Stimulated activated CD4-positive, alpha-beta T cell treated with anti-CD3 and anti-CD28 coated beads, TNF-alpha, amount 100 ng/mL, for 24 hours (primary cell): ENCODE results near the gene DGUOK.

ENCODE experiments used
- DNase-seq, 3 experiments: peaks; one replicate each; pipeline ENCODE4 v3.0.0-alpha.2; 2020; ENCODE audit warnings: low read depth in 3 of 3

DGUOK gene

DNA sequence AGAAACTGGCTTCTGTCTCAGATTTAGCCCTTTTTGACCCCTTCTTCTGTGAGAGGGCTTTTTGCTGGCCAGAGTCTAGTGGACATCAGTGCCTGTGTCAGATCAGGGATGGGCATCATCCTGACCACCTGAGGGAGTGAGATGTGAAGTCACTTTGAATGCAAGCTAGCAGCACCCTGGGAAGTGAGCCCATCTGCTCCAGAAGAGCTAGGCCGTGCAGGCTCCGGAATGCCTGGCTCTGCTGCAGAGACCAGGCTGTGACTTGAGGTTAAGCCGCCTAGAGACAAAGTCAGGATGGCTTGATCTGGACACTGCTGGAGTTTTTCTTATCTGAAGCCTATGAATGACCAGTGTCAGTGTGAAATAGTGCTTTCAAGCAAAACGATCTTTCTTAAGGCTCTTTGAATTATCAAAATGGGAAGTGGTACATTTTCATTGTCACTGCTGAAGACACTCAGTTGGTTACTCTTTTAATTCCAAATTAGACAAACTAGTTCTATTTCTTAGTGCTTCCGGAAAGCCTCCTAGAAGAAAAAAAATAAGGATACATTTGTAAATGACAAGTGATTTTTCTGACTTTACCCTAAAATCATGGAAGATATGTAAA lies 20.8 kb downstream of the DGUOK start:
- DNase-seq = no peak

DNA sequence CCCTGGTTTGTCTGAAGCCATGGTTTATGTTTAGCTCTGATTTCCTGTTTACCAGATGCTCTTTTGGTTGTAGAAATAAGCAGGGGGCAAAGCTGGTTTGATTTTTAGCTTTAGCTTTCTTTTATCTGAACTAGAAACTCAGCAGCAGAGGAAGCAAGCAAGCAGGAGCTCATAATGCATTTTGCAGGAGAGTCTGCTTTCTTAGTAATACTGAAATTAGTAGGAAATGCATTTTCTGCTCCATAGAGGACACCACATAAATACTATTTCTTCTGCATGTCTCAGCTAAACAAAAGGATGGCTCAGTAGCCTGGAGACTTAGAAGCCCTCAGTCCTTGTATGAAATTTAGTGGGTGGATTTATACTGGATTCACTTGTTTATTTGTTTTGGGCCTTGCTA lies 23.1 kb downstream of the DGUOK start:
- DNase-seq = no peak

DNA sequence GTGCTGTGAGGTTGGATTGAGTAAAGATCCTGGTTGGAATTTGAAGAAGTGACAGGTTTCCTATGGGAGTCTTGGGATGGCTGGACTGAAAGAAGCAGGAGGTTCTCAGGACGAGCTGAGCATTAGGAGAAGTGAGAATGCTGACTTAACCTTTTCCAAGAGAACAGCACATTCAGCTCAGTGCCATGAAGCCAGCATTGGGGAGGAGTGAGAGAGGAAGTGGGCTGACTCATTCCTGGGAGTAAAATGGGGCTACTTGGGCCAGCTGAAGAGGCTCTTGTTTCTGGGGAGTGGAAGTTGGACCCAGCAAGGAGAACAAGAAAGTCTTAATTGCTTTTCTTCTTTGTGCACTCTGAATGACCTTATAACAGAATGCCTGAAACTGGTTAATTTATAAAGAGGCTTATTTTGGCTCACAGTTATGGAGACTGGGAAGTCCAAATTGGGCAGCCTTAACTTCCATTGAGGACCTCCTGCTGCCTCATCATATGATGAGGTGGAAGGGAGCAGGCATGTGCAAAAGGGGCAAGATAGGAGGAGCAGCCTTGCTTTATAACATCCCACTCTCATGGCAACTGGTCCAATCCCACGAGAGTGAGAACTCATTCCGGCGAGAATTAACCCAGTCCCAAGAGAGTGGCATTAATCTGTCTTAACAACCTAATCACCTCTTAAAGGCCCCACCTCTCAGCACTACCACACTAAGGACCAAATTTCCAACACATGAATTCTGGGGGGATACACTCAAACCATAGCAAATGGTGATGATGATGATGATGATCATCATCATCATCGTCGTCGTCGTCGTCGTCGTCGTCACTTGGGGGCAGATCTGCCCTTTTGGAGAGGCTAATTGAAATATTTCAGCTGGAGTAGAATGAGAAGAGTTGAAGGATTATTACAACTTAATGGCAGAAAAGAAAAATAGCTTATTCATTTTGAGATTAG lies 26.1 kb downstream of the DGUOK start:
- DNase-seq = no peak

DNA sequence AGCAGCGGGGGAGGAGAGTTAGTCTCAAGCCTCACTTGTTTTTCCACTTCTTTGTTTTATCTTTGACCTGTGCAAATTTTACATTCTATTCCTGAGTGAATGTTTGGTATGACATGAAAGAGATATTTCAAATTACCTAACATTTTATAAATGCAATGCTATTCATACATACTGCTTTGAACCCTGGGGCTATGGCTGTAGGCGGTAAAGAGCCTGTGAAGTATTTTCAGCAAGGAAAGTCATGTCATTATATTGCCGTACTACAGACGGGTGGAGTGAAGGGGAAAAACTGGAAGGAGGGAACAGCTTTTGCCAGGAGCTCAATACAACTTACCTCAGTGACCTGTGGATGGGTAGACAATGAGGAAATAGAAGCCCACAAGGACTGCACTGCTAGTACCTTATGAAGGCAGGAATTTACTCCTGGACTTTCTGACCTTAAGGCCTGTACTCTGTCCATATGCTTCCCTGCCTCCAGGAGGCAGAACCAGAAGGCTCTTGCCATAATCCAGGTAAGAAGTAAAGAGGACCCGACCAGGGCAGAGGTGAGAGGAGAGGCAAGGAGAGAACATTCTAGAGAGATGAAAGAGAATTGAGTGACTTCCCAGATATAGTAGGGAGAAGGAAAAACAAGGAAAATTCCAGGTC lies 29.7 kb downstream of the DGUOK start:
- no peak for DNase-seq

DNA sequence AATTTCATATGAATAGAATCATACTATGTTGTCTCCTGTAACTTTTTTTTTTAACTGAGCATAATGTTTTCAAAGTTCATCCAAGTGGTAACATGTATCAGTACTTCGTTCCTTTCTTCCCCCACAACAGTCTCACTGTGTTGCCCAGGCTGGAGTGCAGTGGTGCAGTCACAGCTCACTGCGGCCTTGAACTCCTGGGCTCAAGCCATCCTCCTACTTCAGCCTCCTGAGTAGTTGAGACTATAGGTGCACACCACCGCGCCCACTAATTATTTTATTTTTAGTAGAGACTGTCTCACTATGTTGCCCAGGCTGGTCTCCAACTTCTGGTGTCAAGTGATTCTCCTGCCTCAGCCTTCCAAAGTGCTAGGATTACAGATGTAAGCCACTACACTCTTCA lies 34.6 kb downstream of the DGUOK start:
- no peak for DNase-seq

DNA sequence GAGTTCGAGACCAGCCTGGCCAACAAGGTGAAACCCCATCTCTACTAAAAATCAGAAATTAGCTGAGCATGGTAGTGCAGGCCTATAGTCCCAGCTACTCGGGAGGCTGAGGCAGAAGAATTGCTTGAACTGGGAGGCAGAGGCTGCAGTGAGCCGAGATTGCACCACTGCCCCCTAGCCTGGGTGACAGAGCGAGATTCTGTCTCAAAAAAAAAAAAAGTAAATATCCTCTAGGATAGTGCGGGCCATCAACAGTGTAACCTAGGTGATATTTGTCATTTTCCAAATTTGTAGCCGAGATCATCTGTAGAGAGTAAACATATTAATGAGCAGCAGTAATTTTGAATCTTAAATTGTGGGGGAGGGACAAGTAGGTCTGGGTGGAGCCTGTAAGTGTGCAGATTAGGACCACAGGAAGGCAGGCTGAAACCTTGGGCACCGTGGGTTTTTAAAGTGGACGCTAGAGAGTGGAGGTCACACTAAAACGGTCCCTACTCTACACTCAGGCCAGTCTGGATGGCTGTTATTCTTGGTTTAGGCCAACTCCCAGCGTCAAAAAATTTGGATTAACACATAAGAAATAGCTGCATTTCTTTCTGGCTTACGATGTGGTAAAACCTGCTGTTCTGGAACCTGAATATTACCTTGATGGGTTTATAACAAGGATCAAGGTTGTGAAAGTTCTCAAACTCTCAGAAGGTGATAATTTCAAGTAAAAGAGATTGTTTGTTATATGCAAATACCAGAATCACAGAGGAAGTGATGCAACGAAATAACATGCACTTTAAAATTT lies 35.3 kb downstream of the DGUOK start:
- DNase-seq = no peak

DNA sequence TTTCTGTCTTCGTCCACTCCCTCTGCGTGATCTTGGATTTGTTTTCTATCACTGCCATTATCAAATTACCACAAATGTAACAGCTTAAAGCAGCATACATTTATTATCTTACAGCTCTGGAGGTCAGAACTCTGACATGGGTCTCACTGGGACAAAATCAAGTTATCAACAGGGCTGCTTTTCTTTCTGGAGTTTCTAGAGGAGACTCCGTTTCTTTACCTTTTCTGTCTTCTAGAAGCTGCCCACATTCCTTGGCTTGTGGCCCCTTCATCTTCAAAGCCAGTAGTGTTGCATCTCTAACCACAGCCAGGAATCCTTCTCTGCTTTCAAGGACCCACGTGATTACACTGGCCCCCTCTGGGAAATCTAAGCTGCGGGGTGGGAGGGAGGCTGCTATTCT lies 36.1 kb downstream of the DGUOK start:
- no peak for DNase-seq

DNA sequence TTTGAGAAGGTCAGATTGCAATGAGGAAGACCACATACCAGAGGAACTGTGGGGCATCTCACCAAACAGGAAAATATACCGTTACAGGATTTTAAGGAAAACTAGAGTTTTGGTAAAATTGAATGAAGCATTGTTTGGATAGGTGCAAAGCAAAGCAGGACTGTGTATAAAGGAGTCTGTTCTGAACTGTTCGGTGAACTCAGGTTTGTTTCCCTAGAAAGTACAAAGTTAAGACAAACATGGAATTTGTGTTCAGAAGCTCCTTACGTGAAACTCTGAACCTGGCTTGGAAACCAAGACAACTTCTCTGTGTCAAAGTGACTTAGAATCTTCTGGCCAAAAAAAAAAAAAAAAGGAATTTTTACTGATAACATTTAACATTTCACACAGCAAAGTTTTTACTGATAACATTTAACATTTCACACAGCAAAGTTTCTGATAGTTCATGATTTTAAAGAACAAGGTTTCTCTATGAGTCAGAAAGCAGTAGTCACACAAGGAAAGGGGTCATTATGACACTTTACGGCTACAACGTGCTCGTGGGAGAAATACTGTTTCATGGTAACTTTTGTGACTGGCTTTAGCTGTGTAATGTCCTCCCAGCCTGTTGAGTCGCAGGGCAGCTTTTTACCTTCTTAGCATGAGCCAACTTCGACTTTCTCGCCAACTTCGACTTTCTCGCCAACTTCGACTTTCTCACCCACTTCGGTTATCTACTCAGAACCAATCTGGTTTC lies 36.9 kb downstream of the DGUOK start:
- peak in 1 of 3 experiments; percentile 38 for DNase-seq

DNA sequence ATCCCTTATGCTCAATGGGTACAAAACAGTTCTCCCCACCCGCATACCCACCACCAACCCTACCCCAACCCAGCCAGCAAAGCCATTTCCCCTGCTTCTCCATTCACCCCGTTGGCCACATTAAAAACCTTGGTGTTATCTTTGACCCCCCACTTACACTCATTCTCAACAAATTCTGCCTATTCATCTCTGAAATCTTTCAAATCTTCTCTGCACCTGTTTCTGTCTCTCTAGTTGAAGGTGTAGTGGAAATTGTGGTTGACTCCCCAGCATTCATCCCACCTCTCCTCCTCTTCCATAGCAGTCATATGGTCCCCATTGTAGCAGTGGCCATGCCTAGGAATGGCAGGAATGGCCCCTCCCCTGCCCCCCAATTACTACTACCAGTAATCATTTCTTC lies 37.5 kb downstream of the DGUOK start:
- no peak for DNase-seq

DNA sequence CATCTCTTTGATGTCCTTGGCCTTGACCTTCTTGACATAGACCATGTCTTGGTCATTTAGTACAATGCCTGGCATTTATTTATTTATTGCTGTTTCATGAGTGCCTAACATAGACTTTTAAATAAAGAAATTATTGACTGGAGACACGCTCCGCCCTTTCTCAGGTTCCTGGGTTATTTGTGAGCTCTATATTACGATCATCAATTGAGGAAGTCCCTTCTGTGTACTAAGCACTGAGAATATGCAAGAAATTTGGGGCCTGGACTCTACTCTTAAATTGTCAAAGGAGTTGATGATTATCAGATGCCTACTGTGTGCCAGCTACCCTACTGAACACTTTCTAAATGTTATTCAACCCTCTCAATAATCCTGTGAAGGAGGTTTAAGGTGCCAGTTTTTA lies 38.4 kb downstream of the DGUOK start:
- DNase-seq = no peak

DNA sequence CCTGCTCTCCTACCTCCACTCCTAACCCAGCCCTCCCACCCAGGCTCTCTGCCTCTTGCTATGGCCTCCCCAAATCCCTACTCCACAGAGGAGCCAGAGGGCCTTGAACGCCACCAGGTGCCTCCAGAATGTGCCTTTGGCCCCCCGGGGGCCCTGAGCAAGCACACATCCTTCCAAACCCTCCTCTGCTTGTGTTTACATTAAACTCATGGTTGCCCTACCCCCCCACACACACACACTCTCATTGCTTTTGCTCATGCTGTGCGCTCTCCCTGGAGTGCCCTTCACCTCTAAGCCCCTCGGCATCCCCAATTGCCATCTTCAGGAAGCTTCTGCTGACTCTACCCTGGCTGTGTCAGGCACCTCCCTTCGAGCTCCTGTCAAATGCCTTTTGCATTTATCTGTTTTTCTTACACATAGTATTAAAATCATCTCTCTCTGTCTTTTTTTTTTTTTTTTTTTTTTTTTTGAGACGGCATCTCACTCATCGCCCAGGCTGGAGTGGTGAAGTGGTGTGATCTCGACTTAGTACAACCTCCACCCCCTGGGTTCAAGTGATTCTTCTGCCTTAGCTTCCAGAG lies 41.8 kb downstream of the DGUOK start:
- DNase-seq = no peak

DNA sequence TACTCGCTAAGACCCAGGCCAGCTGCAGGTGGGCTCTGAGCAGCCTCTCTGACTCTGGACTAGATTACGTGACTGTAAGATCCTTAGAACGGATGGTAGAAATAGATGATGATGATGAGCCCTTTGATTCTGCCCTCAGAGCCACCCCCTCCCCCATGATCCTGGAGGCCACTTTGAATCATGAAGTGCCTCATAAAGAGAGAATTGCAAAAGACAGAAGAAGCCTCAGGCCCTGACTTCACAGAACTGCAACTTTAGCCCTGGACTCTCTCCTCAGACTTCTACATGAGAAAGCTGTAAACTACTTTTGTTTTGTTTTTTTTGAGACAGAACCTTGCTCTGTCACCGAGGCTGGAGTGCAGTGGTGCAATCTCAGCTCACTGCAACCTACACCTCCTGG lies 42.7 kb downstream of the DGUOK start:
- DNase-seq = no peak

DNA sequence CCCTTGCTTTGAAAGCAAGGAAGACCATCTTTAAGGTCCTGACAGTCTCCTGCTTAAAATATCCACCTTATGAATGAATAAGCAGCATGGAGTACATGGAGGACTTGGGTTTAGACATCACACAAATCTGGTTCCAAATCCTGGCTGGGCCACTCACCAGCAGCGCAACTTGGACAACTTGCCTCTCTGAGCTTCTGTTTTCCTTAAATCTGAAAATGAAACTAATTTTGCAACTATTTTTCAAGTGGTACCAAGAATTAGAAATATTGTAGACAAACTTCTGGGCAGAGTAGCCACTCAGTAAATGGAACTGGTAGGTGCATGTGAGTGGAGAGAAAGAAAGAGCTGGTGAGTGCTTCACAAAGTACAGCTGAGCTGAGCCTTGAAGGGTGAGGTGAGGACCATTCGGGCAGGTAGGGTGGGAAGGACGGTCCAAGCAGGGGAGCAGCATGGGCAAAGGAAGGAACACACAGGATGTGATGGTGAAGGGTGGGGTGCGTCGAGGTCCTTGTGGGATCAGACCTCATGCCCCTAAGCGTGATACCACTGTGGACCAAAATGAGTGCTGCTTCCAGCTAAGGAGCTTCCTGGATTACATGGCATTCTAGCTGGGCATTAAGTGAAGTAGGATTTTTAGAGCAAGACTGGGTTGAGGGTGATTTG lies 43.6 kb downstream of the DGUOK start:
- DNase-seq = no peak

DNA sequence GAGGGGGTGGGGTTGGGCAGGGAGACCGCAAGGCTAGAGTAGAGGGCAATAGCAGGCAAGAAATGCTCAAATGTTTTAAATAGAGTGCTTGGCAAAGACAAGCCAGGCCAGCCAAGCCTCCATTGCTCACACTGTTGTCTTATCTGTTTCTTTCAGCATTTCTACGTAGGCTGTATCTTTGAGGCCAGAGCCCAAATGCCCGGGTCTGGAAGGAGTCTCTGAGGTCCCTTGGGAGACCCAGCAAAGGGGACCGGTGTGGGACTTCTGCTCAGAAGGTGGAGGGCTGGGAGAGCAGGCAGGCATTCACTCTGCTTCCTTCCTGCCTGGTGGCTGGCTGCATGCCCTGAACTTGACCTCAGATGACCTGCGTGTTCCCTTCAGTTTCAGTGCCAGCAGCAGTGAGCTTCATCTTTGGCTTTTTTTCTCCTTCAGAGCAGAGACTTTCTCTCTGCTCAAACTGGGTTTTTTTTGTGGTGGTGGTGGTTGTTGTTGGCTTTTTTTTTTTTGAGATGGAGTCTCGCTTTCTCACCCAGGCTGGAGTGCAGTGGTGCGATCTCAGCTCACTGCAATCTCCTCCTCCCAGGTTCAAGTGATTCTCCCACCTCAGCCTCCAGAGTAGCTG lies 44.3 kb downstream of the DGUOK start:
- DNase-seq = peak in 1 of 3 experiments; percentile 41

DNA sequence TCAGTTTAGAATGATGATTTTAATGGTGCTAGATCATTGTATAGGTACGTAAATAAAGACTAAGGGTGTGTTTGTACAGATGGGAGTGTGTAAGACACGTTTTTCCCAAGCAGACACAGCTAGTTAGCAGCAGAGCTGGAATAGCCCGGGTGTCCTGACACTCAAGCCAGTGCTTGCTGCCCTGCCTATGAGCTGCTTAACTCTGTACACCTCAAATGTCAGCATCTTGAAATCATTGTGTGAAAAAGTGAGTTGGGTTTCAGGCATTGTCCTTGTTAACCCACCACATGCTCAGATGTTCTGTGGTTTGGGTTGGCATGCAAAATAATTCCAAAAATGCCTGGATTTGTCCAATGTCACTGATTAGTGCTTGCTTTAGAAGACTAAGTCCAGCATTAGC lies 45.0 kb downstream of the DGUOK start:
- no peak for DNase-seq

DNA sequence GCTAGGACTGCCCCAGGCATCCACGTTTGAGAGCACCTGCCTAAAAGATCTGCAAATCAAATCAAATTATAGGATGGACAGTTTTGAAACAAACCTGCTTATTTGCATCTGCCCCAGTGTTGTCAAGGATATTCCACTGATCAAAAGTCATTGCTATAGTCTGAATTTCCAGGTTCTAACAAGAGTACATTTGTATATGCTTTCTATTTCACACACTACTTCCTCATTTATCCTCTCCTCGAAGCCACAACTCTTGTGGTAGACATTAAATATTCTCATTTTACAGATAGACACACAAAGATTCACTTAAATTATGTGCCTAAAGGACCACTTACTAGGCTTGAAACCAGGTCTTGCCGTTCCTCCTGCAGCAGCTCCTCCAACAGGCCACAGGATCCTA lies 46.2 kb downstream of the DGUOK start:
- no peak for DNase-seq

DNA sequence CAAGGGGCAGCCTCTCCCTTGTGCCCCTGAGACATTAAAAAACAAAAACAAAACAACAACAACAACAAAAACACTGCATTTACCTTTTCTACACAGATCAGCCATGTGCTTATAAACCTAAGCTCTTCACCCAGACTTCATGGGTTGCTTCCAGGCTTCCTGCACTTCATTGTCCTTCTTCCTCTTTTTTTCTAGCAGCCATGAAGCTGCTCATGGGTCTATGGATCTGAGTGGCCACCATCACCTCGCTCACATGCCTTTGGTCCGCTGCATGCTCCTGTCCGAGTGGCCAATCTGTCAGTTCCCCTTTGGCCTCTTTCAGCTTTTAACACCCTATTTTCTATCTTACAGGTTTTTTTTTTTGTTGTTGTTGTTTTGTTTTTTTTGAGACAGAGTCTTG lies 49.1 kb downstream of the DGUOK start:
- DNase-seq = no peak

DNA sequence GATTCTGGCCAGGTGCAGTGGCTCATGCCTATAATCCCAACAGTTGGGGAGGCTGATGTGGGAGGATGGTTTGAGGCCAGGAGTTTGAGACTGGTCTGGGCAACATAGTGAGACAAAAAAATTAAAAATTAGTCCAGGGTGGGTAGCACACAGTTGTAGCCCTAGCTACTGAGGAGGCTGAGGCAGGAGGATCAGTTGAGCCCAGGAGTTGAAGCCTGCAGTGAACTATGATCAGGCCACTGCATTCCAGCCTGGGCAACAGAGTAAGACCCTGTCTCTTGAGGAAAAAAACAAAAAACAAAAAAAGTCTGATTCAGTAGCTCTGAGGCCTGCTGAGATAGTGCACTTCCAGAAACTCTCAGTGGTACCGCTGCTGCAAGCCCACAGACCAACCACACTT lies 50.1 kb downstream of the DGUOK start:
- no peak for DNase-seq

DNA sequence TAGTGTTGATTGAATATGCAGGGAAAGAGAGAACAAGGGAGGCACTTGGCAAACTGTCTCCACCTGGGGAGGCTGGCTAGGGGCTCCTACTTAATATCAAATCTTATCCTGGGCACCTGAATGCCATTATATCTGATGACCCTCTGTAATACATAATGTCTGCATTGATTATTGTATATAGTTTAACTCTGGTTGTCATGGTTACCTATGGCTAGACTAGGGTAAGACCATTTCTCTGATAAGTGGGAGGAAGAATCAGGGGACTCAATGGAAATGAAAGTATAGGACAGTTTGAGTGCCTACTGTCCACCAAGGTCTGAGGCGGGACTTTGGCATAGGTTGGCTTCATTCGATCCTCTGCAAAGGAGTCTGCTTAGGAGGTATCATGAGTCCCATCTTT lies 50.8 kb downstream of the DGUOK start:
- DNase-seq = no peak

DNA sequence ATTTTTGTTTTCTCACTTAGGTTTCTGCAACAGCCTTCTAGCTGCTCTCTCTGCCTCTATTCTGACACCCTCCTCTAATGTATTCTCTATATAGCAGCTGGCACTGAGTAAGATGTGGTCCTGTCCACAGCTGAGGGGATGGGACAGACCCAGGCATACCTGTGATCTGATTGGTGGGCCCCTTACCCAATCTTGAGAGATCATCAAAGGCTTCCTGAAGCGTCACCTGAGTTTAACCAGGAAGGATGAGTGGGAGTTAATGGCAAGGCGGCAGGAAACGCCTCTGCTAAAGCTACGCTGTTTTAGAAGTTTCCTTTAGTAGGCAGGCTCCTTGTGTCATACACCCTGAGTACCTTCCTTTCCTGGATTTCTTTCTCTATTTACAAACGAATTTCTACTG lies 52.3 kb downstream of the DGUOK start:
- peak in 2 of 3 experiments; percentile 54 to 66 for DNase-seq
